H1 (cell line): ENCODE data around the gene HLA-DOB. TPM values are rescaled to one million over a fixed set of nuclear protein-coding genes. Genes with fewer than 3 reads are reported as not detected.

Source experiments
- CHD7 ChIP-seq: fragments of 300-600 bp; sonication (generic); IDR thresholded peaks from 2 replicates; pipeline ENCODE4 v1.7.1; 2012; ENCODE audit warnings: low read length, moderate library complexity, mild to moderate bottlenecking, inconsistent platforms; ENCODE audit not compliant: insufficient replicate concordance
- KDM4A ChIP-seq: IDR thresholded peaks from one replicate; pipeline ENCODE4 v1.7.1; 2012; ENCODE audit warnings: low read depth, mild to moderate bottlenecking, moderate library complexity, low read length, inconsistent platforms; ENCODE audit not compliant: severe bottlenecking
- POLR2AphosphoS5 ChIP-seq: IDR thresholded peaks from 2 replicates; pipeline ENCODE4 v1.6.1; 2011; ENCODE audit warnings: low read depth, low read length
- SIX5 ChIP-seq: IDR thresholded peaks from 2 replicates; pipeline ENCODE4 v1.6.1; 2011; ENCODE audit warnings: mild to moderate bottlenecking, low read depth, low read length
- TCF12 ChIP-seq: IDR thresholded peaks from 2 replicates; pipeline ENCODE4 v1.6.1; 2011; ENCODE audit warnings: low read depth, mild to moderate bottlenecking, low read length
- ZNF274 ChIP-seq: IDR thresholded peaks from 2 replicates; pipeline ENCODE4 v1.7.0; 2012; ENCODE audit warnings: low read length, borderline replicate concordance; ENCODE audit errors: extremely low read depth
- polyA plus RNA-seq, 7 experiments: library from polyadenylated mRNA; depleted of rRNA in 3 of 7; stranded (reverse) in 5 of 7; unstranded in 2 of 7; fragments of >200 nt in 5 of 7; fragments of 200-250 nt in 2 of 7; gene quantifications; 1 replicate in 5 of 7; 2 replicates in 1 of 7; 4 replicates in 1 of 7; pipeline versions ENCODE4 v1.2.1 to v1.2.3, GENCODE V29; 2011 to 2013; ENCODE audit warnings: missing spikeins in 2 of 7, mixed read lengths in 2 of 7
- total RNA-seq: library from RNA; stranded (reverse); fragmentation: NEBNext Ultra II Directional; extraction: Animal tissue kit (Norgen Biotek cat#: 25700); gene quantifications from 2 replicates; pipeline ENCODE4 v1.2.1, GENCODE V29; 2021

HLA-DOB gene
- total and polyA plus RNA-seq, 2 of the 8 experiments (the other 6 are each of a cell fraction or from before 2014, with no cell fraction given) = 0.35 TPM; not detected in 1

GRCh38 chr6:32835167-32835893 is 18.5 kb upstream of the HLA-DOB start (continued):
- TF ChIP-seq TCF12 (no peak), CHD7 (no peak), SIX5 (no peak), KDM4A (no peak), POLR2AphosphoS5 (no peak), ZNF274 (no peak)
